Activated CD8-positive, alpha-beta memory T cell treated with anti-CD3 and anti-CD28 coated beads for 1 hour (primary cell): ENCODE data around the gene DNMT3B.
A peak's percentile ranks its signal among the peaks of the same experiment; 100 is the strongest.
"Not testable (repeated sequence)": the region's sequence is repeated elsewhere in the genome, so short reads cannot be mapped to it uniquely, and the experiment has no call there.

Experiments used
- DNase-seq, 2 donors: peaks; one replicate each; pipeline ENCODE4 v3.0.0-alpha.2; 2020; ENCODE audit warnings: low read depth in 1 of 2; ENCODE audit errors: extremely low read depth in 1 of 2

DNMT3B gene

DNA sequence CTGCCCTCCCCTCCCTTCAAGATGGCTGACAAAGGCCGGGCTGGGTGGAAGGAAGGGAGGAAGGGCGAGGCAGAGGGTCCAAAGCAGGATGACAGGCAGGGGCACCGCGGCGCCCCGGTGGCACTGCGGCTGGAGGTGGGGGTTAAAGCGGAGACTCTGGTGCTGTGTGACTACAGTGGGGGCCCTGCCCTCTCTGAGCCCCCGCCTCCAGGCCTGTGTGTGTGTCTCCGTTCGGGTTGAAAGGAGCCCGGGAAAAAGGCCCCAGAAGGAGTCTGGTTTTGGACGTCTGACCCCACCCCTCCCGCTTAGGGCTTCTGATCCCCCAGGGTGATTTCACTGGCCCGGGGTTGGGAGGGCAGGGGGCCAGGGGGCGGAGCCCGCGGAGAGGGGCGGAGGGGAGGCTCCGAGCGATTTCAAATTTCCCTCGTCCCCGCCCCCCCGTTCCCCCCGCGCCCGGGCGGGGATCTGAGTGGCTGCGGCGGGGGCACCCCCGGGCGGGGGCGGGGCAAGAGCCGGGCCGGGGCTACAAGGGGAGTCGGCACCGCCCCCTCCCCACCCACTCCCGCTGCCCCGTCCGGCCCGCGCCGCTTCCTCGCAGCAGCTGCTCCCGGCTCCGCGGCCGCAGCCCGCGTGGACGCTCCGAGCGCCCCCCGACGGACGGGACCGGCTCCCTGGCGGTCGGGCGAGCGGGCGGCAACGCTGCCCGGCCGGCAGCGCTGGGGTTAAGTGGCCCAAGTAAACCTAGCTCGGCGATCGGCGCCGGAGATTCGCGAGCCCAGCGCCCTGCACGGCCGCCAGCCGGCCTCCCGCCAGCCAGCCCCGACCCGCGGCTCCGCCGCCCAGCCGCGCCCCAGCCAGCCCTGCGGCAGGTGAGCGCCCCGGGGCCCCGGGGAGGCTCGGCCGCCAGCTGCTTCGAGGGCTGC lies at the start of gene DNMT3B:
DNMT3B (plus strand) TSS at position 555 of the 923 bp plus-strand sequence. CDS start 17,939 bp downstream, outside the sequence.
- peak in 1 of 2 donors; percentile 63 for DNase-seq

GRCh38 chr20:32718749-32719348 lies 43.3 kb upstream of the DNMT3B start:
- DNase-seq = no peak

- DNase-seq = no peak
Measured at GRCh38 chr20:32727683-32728082, 34.5 kb upstream of the DNMT3B start.

- not testable (repeated sequence) for DNase-seq
Measured at GRCh38 chr20:32728435-32728834, 33.8 kb upstream of the DNMT3B start.

- DNase-seq = not testable (repeated sequence)
Measured at GRCh38 chr20:32729334-32729733, 32.9 kb upstream of the DNMT3B start.

- no peak for DNase-seq
Measured at GRCh38 chr20:32731882-32732266, 30.3 kb upstream of the DNMT3B start.

DNA sequence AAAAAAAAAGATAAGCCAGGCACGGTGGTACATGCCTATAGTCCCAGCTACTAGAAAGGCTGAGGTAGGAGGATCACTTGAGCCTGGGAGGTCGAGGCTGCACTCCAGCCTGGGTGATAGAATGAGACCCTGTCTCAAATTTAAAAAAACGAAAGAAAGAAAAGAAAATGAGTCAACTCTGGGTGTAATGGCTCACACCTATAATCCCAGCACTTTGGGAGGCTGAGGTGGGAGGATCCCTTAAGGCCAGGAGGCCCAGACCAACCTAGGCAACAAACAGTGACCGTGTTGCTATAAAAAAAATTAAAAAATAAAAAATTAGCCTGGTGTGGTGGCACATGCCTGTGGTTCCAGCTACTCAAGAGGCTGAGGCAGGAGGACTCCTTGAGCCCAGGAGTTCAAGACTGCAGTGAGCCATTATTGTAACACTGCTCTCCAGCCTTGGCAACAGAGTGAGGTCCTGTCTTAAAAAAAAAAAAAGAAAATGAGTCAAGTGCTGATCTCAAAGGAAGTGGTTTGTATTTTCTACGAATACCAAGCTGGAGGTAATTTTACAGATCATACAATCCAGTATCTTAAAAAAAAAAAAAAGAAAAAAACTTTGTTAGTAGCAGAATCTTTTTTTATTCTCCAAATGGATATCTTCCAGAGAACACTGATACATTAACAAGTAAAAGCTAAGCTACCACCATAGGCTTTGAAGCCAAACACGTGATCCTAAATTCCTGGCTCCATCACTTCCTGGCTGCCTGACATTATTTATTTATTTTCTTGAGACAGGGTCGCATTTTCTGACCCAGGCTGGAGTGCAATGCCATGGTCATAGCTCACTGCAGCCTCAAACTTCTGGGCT lies 24.6 kb upstream of the DNMT3B start:
- no peak for DNase-seq

- no peak for DNase-seq
Measured at GRCh38 chr20:32741151-32741550, 21.0 kb upstream of the DNMT3B start.

DNA sequence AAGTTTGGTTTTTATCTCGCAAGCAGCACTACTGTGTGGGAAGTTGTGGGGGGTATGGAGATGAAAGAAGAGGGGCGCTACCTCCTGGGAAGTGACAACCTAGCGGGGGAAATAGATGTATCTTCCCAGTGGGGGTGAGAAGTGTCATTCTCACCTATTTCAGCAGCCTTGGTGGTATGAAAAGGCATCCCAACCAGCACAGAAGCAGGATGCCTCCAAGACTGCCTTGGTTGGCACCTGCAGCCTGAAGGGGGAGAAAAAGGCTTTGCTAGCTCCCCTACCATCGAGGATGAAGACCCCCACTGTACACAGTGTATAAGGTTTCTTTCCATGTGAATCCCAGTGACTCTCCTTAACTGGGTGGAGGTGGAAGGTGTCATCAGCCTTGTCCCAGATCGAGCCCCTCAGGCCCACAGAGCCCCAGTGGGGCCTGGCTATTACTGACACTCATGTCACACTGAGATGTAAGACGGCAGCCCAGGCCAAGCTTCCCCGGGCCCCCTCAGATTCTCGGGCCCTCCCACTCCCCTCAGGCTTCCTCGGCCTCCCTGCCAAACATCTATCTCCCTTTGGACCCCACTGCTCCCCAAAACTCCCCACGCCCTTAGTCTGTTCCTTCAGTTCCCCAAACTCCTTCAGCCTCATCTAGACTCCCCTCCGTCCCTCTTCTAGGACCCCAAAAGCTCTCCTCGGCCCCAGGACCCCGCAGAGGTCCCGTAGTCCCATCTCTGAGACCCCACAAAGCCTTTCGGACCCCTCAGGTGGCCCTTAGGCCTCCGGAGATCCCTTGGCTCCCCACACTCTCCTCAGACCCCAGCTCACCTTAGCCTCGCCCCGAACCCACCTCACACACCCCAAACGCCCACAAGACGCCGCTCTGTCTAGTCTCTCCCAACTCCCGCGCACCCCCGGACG lies 19.6 kb upstream of the DNMT3B start:
- no peak for DNase-seq

DNA sequence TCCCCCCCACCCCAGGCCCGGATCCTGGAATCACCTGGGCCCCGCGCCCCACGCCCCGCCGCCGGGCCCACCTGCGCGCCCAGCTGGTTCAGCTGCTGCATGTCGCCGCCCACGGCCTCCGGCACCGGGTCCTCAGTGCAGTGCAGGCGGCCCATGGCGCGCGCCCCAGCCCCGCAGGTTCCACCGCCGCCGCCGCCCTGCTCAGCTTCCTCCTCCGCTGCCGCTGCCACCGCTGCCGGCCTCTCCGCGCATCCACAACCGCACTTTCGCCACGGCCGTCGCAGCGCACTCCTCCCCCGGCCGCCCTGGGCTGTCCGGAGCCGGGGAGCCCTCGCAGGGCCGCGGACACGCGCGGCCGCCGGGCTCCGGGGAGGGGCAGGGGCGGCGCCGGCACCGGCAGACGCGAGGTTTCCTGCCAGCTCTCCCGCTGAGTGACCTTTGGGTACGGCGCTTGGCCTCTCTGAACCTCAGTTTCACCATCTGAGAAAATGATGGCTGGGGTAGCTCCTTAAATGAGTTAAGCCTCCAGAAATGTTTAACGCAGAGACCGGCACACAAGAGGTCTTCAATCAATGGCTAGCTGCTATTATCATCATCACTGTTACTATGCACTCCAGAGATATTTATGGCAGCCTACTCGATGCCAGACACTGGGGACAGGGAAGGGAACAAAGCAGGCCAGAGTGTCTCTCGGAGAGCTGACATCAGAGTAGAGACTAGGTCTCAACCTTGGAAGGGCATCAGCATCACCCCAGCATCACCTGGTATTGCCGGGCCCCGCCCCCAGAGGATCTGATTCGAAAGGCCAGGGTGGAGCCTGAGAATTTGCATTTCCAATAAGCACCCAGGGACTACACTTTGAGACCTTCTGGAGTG lies 18.7 kb upstream of the DNMT3B start, which contains the start of gene COMMD7:
COMMD7 (minus strand) TSS at position 231 of the 876 bp plus-strand sequence; CDS start at position 155, 76 bp downstream.
- DNase-seq = peak in 1 of 2 donors; percentile 42

DNA sequence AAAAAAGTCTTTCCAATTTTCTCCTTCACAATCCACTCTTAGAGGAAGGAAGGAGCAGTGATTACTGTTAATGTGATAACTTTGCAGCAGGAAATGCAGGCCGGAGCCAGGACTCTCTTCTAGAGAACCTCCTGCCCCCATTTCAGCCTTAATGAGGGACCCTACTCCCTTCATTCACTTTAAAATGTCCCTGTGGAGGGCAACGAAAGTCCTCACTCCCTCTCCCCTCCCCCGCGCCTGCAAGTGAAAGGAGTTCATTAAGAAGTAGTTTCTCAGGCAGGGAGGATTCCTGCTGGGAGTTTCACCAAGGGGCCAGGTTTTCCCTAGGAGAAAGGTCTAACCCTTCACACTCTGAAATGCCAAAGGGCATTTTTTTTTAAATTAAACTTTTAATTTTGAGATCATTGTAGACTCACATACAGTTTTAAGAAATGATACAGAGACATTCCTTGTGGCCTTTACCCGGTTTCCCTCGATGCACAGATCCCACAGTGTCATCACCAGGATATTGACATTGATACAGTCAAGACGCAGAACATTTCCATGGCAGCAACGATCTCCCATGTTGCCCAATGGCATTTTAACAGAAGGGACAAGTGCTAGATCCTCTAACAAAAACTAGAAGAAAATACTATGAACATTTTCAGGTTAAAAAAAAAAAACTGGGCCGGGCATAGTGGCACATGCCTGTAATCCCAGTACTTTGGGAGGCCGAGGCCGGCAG lies 12.1 kb upstream of the DNMT3B start:
- DNase-seq = no peak

GRCh38 chr20:32751293-32751692 lies 10.9 kb upstream of the DNMT3B start:
- DNase-seq = no peak

DNA sequence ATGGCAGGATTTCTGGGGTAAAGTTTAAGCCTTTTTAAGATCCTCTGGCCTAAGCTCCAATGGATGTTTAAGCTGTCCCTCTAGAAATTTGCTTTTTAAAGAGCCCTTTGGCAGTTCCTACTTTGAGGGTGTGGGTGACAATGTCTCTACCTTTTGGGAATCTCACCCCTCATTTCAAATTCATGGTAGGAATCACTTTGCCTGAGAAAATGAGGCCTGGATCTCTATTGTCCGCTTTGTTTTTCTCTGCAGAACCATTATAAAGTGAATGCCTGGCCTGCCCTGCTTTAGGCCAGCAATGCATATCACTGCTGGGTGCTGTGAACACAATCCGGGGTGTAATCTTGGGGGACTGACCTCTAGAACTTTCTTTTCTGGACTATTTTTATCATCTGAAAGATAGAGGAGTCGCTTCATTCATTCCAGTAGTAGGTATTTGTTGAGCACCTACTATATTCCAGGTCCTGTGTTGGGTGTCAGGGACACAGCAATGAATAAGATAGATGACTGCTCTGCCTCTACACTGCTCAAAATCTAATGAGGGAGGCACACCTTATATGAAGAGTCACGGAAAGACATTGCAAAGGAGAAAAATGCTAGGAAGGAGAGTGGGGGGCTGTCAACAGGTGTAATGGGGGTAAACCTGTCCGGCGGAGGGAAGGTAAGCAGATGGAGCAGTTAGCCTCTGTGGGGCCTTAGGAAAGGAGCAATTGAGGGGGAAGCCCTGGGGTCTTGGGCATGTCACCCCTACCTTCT lies 10.3 kb upstream of the DNMT3B start:
- no peak for DNase-seq

GRCh38 chr20:32752458-32753250 lies 9.5 kb upstream of the DNMT3B start:
- no peak for DNase-seq

GRCh38 chr20:32753731-32754130 lies 8.5 kb upstream of the DNMT3B start:
- no peak for DNase-seq

GRCh38 chr20:32756156-32756555 lies 6.0 kb upstream of the DNMT3B start:
- no peak for DNase-seq

DNA sequence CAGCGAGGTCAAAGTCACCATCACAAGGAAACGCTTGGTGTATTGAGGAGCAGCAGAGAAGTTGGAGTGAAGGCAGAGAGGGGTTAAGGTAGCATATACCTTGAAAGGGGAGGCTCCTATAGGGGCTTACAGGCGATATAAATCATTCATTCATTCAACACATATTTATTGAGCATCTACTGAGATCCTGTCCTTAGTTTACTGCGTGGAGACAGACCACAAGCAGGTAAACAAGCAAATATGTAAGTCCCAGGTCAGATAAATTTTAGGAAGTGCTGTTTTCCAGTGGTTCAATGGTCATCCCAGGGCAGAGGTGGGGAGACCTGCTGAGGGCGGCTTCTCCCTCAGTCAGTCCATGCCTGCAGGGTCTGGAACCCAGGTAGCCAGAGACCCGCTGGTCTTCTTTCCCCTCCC lies 761 bp upstream of the DNMT3B start:
- DNase-seq = no peak
